ENCODE measurements around the gene FAM98C.
A peak's percentile ranks its signal among the peaks of the same experiment; 100 is the strongest.

FAM98C gene

DNA sequence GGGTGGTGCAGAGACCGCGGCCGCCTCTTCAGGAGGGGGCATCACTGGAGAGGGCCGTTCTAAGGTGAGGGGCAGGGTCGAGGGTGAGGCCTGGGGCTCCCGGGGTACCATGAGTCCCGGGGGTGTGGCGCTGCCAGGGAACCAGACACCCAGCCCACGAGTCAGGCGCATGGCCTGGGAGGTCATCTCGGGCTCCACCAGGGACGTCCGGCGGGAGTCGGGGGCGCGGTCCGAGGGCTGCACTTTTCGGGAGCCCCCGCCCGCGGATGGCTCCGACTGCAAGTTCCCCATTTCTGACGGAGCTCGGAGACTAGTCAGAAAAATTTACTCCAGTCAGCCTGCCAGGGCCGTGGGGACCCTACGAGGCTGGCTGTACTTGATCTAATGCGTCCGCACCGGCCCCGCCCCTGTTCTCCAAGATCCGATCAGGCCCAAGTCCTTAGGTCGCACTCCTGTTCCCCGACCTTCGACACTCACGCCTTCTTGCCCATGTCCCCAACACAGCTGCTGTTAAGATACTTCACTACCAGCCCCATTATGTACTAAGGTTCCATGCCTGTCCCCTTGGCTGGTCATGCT is 15.8 kb upstream of the FAM98C start:
- H3K4me3 ChIP-seq (ENCODE audit: insufficient read depth in 1 of 2, low read depth in 1 of 2, low read length in 2 of 2): peak overlapping the region; percentile 53 to 85
- peak overlapping the region; percentile 33 for H3K9ac ChIP-seq (ENCODE audit: low read length)
- peaks cover 38 to 51% of the 10 kb centered on the region in 2 experiments for H3K36me3 ChIP-seq (ENCODE audit: control insufficient read depth in 1 of 2, insufficient read depth in 2 of 2, low read depth in 1 of 2, low read length in 2 of 2)
- peak overlapping the region; percentile 55 for H4K91ac ChIP-seq (ENCODE audit: low read length)
- peaks cover 39% of the 10 kb centered on the region for H3K4me1 ChIP-seq (ENCODE audit: control insufficient read depth, insufficient read depth, low read depth, low read length)
- no peak overlapping the region for H3K23ac ChIP-seq (ENCODE audit: low read length in 2 of 2)
- no peak overlapping the region for H2AK5ac ChIP-seq (ENCODE audit: low read length, severe bottlenecking)
- H3K4me2 ChIP-seq (ENCODE audit: low read length, poor library complexity, severe bottlenecking): peak overlapping the region; percentile 48
- H2BK120ac ChIP-seq (ENCODE audit: low read depth, low read length): no peak overlapping the region
- no peak overlapping the region for H3K14ac ChIP-seq (ENCODE audit: low read length in 2 of 2)
- 91% methylated on average over 36 of the region's 36 CpGs for WGBS
- H3K27ac ChIP-seq (ENCODE audit: low read length, poor library complexity, severe bottlenecking): peak overlapping the region; percentile 63
- no peak overlapping the region for H3K18ac ChIP-seq (ENCODE audit: low read depth in 1 of 2, low read length in 2 of 2)
- no peaks in the 10 kb centered on the region for H3K9me3 ChIP-seq (ENCODE audit: control insufficient read depth, low read length)
- DNase-seq: no peak
- no peak overlapping the region for H4K8ac ChIP-seq (ENCODE audit: low read length)
- H2AFZ ChIP-seq (ENCODE audit: low read depth, low read length): no peak overlapping the region
- H2BK5ac ChIP-seq (ENCODE audit: low read depth, low read length, poor library complexity, severe bottlenecking): no peak overlapping the region
- peak overlapping the region in 1 of 2 experiments; percentile 37 for H3K4ac ChIP-seq (ENCODE audit: low read depth in 1 of 2, low read length in 2 of 2)
- peak overlapping the region; percentile 17 for H2BK15ac ChIP-seq (ENCODE audit: low read depth, poor library complexity, severe bottlenecking)
- H3K79me1 ChIP-seq (replicated peaks; ENCODE audit: low read length, poor library complexity, severe bottlenecking): peaks cover 35% of the 10 kb centered on the region
- no peaks in the 10 kb centered on the region for H3K27me3 ChIP-seq (ENCODE audit: control insufficient read depth in 1 of 2, insufficient read depth in 1 of 2, low read length in 2 of 2)
- no peak overlapping the region for H2BK12ac ChIP-seq (ENCODE audit: low read length in 2 of 2)

DNA sequence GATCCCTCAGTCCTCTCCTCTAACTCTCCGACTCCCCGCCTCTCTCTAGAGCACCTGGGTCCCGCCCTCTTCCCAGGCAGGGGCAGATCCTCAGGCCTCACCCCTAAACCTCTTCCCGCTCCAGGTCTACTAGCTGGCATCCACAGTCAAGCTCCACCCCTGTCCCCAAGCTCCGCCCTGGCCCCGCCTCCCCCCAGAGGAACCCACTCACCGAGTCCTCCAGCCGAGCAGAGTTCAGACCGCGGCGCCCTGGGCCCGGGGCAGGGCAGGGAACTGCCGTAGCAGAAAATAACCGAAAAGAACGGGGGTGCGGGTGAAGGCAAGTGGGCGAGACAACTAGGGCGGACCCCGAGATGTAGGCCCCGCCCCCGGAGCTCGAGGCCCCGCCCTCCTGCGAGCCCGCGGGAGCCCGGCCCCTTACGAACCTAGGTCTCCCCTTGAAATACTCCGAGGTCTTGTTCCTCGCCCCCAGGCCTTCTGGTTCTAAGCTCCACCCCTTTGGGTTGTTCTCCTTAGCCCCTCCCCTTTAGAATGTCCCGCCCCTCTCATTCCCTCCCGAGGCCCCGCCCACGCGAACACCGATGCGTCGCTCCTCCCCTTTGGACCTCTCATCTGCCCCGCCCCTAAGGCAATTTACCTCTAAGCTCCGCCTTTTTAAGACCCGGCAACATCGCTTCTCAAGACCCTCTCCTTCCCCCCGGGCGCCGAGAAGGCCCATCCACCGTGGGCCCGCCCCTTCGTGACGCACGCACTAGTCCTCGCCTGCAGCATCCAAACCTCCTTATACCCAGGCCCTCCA is 15.1 kb upstream of the FAM98C start, which contains the start of gene GGN:
GGN (minus strand) TSS at position 485 of the 799 bp plus-strand sequence. CDS start 773 bp downstream, outside the sequence.
- H3K27me3 ChIP-seq (ENCODE audit: control insufficient read depth in 1 of 2, insufficient read depth in 1 of 2, low read length in 2 of 2): no peaks in the 10 kb centered on the region
- H3K4me2 ChIP-seq (ENCODE audit: low read length, poor library complexity, severe bottlenecking): peak within 1 kb of the TSS; percentile 100
- H2BK5ac ChIP-seq (ENCODE audit: low read depth, low read length, poor library complexity, severe bottlenecking): peak within 1 kb of the TSS; percentile 77
- H2AFZ ChIP-seq (ENCODE audit: low read depth, low read length): peak within 1 kb of the TSS; percentile 60
- peaks cover 39 to 49% of the 10 kb centered on the region in 2 experiments for H3K36me3 ChIP-seq (ENCODE audit: control insufficient read depth in 1 of 2, insufficient read depth in 2 of 2, low read depth in 1 of 2, low read length in 2 of 2)
- H3K79me1 ChIP-seq (replicated peaks; ENCODE audit: low read length, poor library complexity, severe bottlenecking): peaks cover 31% of the 10 kb centered on the region
- H2BK120ac ChIP-seq (ENCODE audit: low read depth, low read length): peak within 1 kb of the TSS; percentile 95
- peak within 1 kb of the TSS in 1 of 2 experiments; percentile 14 for H3K23ac ChIP-seq (ENCODE audit: low read length in 2 of 2)
- H3K14ac ChIP-seq (ENCODE audit: low read length in 2 of 2): peak within 1 kb of the TSS in 1 of 2 experiments; percentile 85
- 7% methylated on average over 51 of the region's 51 CpGs for WGBS
- peak within 1 kb of the TSS; percentile 89 for H3K9ac ChIP-seq (ENCODE audit: low read length)
- no peaks in the 10 kb centered on the region for H3K9me3 ChIP-seq (ENCODE audit: control insufficient read depth, low read length)
- H3K4me1 ChIP-seq (ENCODE audit: control insufficient read depth, insufficient read depth, low read depth, low read length): peaks cover 41% of the 10 kb centered on the region
- H3K27ac ChIP-seq (ENCODE audit: low read length, poor library complexity, severe bottlenecking): peak within 1 kb of the TSS; percentile 84
- H2BK12ac ChIP-seq (ENCODE audit: low read length in 2 of 2): peak within 1 kb of the TSS; percentile 49 to 92
- H3K4ac ChIP-seq (ENCODE audit: low read depth in 1 of 2, low read length in 2 of 2): peak within 1 kb of the TSS; percentile 83 to 99
- H3K18ac ChIP-seq (ENCODE audit: low read depth in 1 of 2, low read length in 2 of 2): peak within 1 kb of the TSS; percentile 88 to 93
- peak within 1 kb of the TSS; percentile 73 for H4K8ac ChIP-seq (ENCODE audit: low read length)
- H2AK5ac ChIP-seq (ENCODE audit: low read length, severe bottlenecking): peak within 1 kb of the TSS; percentile 91
- peak within 1 kb of the TSS; percentile 84 for H2BK15ac ChIP-seq (ENCODE audit: low read depth, poor library complexity, severe bottlenecking)
- peak; percentile 98 for DNase-seq
- H4K91ac ChIP-seq (ENCODE audit: low read length): peak within 1 kb of the TSS; percentile 82
- peak within 1 kb of the TSS; percentile 81 to 90 for H3K4me3 ChIP-seq (ENCODE audit: insufficient read depth in 1 of 2, low read depth in 1 of 2, low read length in 2 of 2)

DNA sequence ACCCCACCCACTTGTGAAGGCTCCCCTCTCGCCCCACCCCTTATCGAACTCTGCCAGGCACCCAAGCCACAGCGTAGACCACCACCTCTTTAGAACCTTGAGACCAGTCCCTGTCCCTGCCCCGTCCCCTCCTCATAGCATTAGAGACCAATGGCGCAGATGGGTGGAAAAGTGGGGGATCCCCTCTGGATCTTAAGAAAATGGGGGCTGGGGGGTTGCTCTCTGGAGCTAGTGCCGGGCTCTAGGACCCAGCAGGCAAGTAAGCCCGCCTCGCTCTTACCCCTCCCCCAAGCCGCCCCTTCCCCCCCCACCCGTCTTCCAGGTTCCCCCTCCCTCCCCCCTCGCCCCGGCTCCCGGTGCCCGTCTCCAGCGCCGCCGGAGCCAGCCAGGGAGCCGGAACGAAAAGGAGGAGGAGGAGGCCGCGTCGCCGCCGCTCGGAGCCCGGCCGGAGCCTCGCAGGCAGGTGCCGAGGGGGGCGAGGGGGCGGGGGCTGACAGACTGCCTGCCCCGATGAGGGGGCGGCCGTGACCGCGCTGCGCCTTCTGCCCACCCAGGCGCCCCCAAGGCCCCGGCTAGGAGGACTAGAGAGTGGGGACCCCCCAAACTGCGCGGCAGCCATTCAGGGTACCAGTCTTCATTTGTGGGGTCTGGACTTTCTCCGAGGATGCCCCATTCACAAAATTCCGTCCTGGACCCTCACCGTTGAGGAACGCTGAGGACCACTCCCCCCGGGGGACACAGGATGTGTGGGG is 14.4 kb upstream of the FAM98C start, which contains the start of gene SPRED3:
SPRED3 (plus strand) TSS at position 349 of the 752 bp plus-strand sequence. CDS start 1,606 bp downstream, outside the sequence.
- Histone ChIP-seq H2AFZ (ENCODE audit: low read depth, low read length) (peak within 1 kb of the TSS; percentile 60), H2BK5ac (ENCODE audit: low read depth, low read length, poor library complexity, severe bottlenecking) (peak within 1 kb of the TSS; percentile 77), H3K36me3 (ENCODE audit: control insufficient read depth in 1 of 2, insufficient read depth in 2 of 2, low read depth in 1 of 2, low read length in 2 of 2) (peaks cover 35 to 46% of the 10 kb centered on the region in 2 experiments), H4K8ac (ENCODE audit: low read length) (peak within 1 kb of the TSS; percentile 73), H3K18ac (ENCODE audit: low read depth in 1 of 2, low read length in 2 of 2) (peak within 1 kb of the TSS; percentile 88 to 93), H3K4me2 (ENCODE audit: low read length, poor library complexity, severe bottlenecking) (peak within 1 kb of the TSS; percentile 100), H3K9me3 (ENCODE audit: control insufficient read depth, low read length) (no peaks in the 10 kb centered on the region), H4K91ac (ENCODE audit: low read length) (peak within 1 kb of the TSS; percentile 82), H3K79me1 (replicated peaks; ENCODE audit: low read length, poor library complexity, severe bottlenecking) (peaks cover 28% of the 10 kb centered on the region), H3K27ac (ENCODE audit: low read length, poor library complexity, severe bottlenecking) (peak within 1 kb of the TSS; percentile 84), H3K4me1 (ENCODE audit: control insufficient read depth, insufficient read depth, low read depth, low read length) (peaks cover 43% of the 10 kb centered on the region), H2AK5ac (ENCODE audit: low read length, severe bottlenecking) (peak within 1 kb of the TSS; percentile 91), H3K4ac (ENCODE audit: low read depth in 1 of 2, low read length in 2 of 2) (peak within 1 kb of the TSS; percentile 83 to 99), H3K9ac (ENCODE audit: low read length) (peak within 1 kb of the TSS; percentile 89), H3K27me3 (ENCODE audit: control insufficient read depth in 1 of 2, insufficient read depth in 1 of 2, low read length in 2 of 2) (no peaks in the 10 kb centered on the region), H2BK15ac (ENCODE audit: low read depth, poor library complexity, severe bottlenecking) (peak within 1 kb of the TSS; percentile 84), H3K14ac (ENCODE audit: low read length in 2 of 2) (peak within 1 kb of the TSS in 1 of 2 experiments; percentile 85), H2BK120ac (ENCODE audit: low read depth, low read length) (peak within 1 kb of the TSS; percentile 95), H3K4me3 (ENCODE audit: insufficient read depth in 1 of 2, low read depth in 1 of 2, low read length in 2 of 2) (peak within 1 kb of the TSS; percentile 81 to 90), H3K23ac (ENCODE audit: low read length in 2 of 2) (peak within 1 kb of the TSS in 1 of 2 experiments; percentile 27), H2BK12ac (ENCODE audit: low read length in 2 of 2) (peak within 1 kb of the TSS; percentile 49 to 92)
- WGBS: under 1% methylated on average over 27 of the region's 46 CpGs
- DNase-seq: no peak
